Hepatocyte (in vitro differentiated cells): Measurements from ENCODE around the gene SERPINE1. TPM values are rescaled to one million over a fixed set of nuclear protein-coding genes. Genes with fewer than 3 reads are reported as not detected.

Source experiments
- DNase-seq: peaks from one replicate; pipeline ENCODE4 v3.0.0-alpha.2; 2016; ENCODE audit warnings: low spot score
- H2AFZ ChIP-seq: fragments of 200-600 bp; sonication (generic); 2 replicates; pipeline ENCODE4 v1.6.0; 2016; ENCODE audit warnings: antibody characterized with exemption, mild to moderate bottlenecking
- H3K27ac ChIP-seq: fragments of 200-600 bp; sonication (generic); 2 replicates; pipeline ENCODE4 v1.5.1; 2016; ENCODE audit warnings: mild to moderate bottlenecking
- H3K27me3 ChIP-seq: fragments of 200-600 bp; sonication (generic); 2 replicates; pipeline ENCODE4 v1.6.1; 2016
- H3K36me3 ChIP-seq: fragments of 200-600 bp; sonication (generic); replicated peaks from 2 replicates; pipeline ENCODE4 v1.5.1; 2016; ENCODE audit warnings: low read depth; ENCODE audit not compliant: insufficient read depth
- H3K4me1 ChIP-seq: fragments of 200-600 bp; sonication (generic); 2 replicates; pipeline ENCODE4 v1.5.1; 2016; ENCODE audit warnings: mild to moderate bottlenecking, moderate library complexity; ENCODE audit not compliant: insufficient read depth
- H3K4me2 ChIP-seq: fragments of 200-600 bp; sonication (generic); 2 replicates; pipeline ENCODE4 v1.6.0; 2016
- H3K4me3 ChIP-seq: fragments of 200-600 bp; sonication (generic); 2 replicates; pipeline ENCODE4 v1.5.1; 2016; ENCODE audit warnings: mild to moderate bottlenecking
- H3K79me2 ChIP-seq: fragments of 200-600 bp; sonication (generic); 2 replicates; pipeline ENCODE4 v1.6.0; 2017; ENCODE audit warnings: mild to moderate bottlenecking
- H3K9me2 ChIP-seq: fragments of 200-600 bp; sonication (generic); replicated peaks from 2 replicates; pipeline ENCODE4 v1.6.0; 2017; ENCODE audit warnings: mild to moderate bottlenecking; ENCODE audit not compliant: insufficient read depth
- H3K9me3 ChIP-seq: fragments of 200-600 bp; sonication (generic); 2 replicates; pipeline ENCODE4 v1.5.1; 2016; ENCODE audit warnings: low read depth, mild to moderate bottlenecking
- H4K20me1 ChIP-seq: fragments of 200-600 bp; sonication (generic); 2 replicates; pipeline ENCODE4 v1.6.0; 2016; ENCODE audit warnings: mild to moderate bottlenecking; ENCODE audit not compliant: insufficient read depth, poor library complexity, severe bottlenecking
- EZH2 ChIP-seq: fragments of 200-600 bp; sonication (generic); IDR thresholded peaks from 2 replicates; pipeline ENCODE4 v1.6.1; 2016; ENCODE audit warnings: antibody characterized with exemption, mild to moderate bottlenecking, borderline replicate concordance
- EZH2phosphoT487 ChIP-seq: fragments of 200-600 bp; sonication (generic); IDR thresholded peaks from one replicate; pipeline ENCODE4 v1.6.1; 2018; ENCODE audit warnings: antibody characterized with exemption, mild to moderate bottlenecking, low read depth, moderate library complexity; ENCODE audit not compliant: unreplicated experiment, severe bottlenecking
- WGBS: methylation state at CpG from one replicate; pipeline ENCODE4 v1.1.6; 2016; ENCODE audit warnings: low lambda C conversion rate; ENCODE audit errors: missing lambda C conversion rate; 5-methylcytosine and 5-hydroxymethylcytosine counted together
- polyA plus RNA-seq: library from polyadenylated mRNA; unstranded; fragments of >200 nt; fragmentation: Nextera tagmentation; extraction: Ambion mirVana; gene quantifications from 2 replicates; pipeline ENCODE4 v1.2.1, GENCODE V29; 2016
- total RNA-seq: library from RNA; depleted of rRNA; stranded (reverse); fragments of >200 nt; gene quantifications from 2 replicates; pipeline ENCODE4 v1.2.3, GENCODE V29; 2014
- TF ChIP-seq, protein P1 (sequence below): fragments of 200-600 bp; sonication (generic); IDR thresholded peaks from 2 replicates; pipeline ENCODE4 v1.5.1; 2016; ENCODE audit warnings: antibody characterized with exemption, mild to moderate bottlenecking; ENCODE audit not compliant: poor library complexity

Gene SERPINE1
- total and polyA plus RNA-seq, 2 experiments from 2014 or later: 98.2 to 185 TPM

- peak overlapping the region; percentile 74 for H3K4me2 ChIP-seq
- no peak overlapping the region for H2AFZ ChIP-seq
- TF ChIP-seq EZH2phosphoT487 (no peak), EZH2 (peak; percentile 82)
- no peak overlapping the region for H3K27ac ChIP-seq
- no peaks in the 10 kb centered on the region for H3K9me3 ChIP-seq
- peak; percentile 79 for DNase-seq
- H3K36me3 ChIP-seq: no peaks in the 10 kb centered on the region
- H3K79me2 ChIP-seq: no peaks in the 10 kb centered on the region
- peaks cover 22% of the 10 kb centered on the region for H3K4me1 ChIP-seq
- peaks cover 12% of the 10 kb centered on the region for H4K20me1 ChIP-seq
- H3K27me3 ChIP-seq: peaks cover 63% of the 10 kb centered on the region
- WGBS: 3% methylated on average over 71 of the region's 75 CpGs
- H3K4me3 ChIP-seq: no peak overlapping the region
- no peaks in the 10 kb centered on the region for H3K9me2 ChIP-seq
Observed at GRCh38 chr7:101164071-101164840, 37.4 kb downstream of the SERPINE1 start.

DNA sequence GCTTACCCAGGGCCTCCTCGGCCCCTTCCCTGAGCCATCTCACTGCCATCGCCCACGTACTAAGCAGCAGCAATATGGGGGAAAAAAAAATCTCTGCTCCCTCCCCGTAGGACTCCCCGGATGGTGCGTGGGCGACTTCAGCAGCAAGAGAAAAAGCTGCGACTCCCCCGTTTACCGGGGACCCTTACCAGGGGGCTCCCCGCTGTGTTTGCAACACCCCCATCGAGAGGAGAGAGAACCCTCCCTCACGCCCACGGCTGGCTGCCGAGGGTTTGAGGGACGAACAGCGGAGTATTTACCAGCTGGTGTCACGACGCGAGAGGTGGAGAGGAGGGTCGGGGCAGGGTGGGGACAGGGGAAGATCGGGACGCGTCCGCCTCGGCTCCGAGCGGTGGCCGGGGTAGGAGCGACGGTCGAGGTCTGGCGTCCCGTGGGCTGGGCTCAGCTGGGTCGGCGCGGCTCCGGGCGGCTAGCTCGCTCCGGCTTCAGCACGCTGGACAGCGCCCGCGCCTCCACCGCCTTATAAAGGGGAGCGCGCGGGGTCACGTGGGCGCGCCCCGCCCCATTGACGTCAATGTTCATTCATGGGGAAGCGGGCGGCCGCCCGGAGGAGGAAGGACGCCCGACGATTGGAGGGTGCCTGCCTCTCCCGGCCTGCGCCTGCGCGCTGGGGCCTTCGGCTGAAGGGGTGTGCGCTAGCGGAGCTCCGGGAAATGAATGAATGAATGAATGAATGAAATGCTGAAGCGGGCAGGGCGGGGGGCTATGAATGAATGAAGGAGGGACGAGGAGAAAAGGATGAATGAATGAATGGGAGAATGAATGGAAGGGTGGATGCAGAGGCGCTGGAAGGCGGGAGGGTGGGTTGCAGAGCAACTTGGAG, 38.4 kb downstream of the SERPINE1 start, which contains the start of gene VGF:
TSS of gene VGF (minus strand) at position 495 of the 883 bp plus-strand sequence. CDS start 726 bp downstream, outside the sequence.
- Histone ChIP-seq H3K27me3 (peaks cover 74% of the 10 kb centered on the region), H2AFZ (no peak within 1 kb of the TSS)
- 3% methylated on average over 51 of the region's 74 CpGs for WGBS

GRCh38 chr7:101165958-101166647, 39.2 kb downstream of the SERPINE1 start:
- no peaks in the 10 kb centered on the region for H3K79me2 ChIP-seq
- peaks cover 12% of the 10 kb centered on the region for H4K20me1 ChIP-seq
- DNase-seq: no peak
- H3K27ac ChIP-seq: no peak overlapping the region
- H2AFZ ChIP-seq: no peak overlapping the region
- no peaks in the 10 kb centered on the region for H3K9me2 ChIP-seq
- peak overlapping the region; percentile 74 for H3K4me2 ChIP-seq
- H3K36me3 ChIP-seq: no peaks in the 10 kb centered on the region
- H3K9me3 ChIP-seq: no peaks in the 10 kb centered on the region
- H3K4me3 ChIP-seq: peak overlapping the region; percentile 1
- WGBS: 3% methylated on average over 27 of the region's 38 CpGs
- peaks cover 25% of the 10 kb centered on the region for H3K4me1 ChIP-seq
- TF ChIP-seq, protein P1, sequence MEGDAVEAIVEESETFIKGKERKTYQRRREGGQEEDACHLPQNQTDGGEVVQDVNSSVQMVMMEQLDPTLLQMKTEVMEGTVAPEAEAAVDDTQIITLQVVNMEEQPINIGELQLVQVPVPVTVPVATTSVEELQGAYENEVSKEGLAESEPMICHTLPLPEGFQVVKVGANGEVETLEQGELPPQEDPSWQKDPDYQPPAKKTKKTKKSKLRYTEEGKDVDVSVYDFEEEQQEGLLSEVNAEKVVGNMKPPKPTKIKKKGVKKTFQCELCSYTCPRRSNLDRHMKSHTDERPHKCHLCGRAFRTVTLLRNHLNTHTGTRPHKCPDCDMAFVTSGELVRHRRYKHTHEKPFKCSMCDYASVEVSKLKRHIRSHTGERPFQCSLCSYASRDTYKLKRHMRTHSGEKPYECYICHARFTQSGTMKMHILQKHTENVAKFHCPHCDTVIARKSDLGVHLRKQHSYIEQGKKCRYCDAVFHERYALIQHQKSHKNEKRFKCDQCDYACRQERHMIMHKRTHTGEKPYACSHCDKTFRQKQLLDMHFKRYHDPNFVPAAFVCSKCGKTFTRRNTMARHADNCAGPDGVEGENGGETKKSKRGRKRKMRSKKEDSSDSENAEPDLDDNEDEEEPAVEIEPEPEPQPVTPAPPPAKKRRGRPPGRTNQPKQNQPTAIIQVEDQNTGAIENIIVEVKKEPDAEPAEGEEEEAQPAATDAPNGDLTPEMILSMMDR: no peak
- no peak for TF ChIP-seq EZH2phosphoT487
- TF ChIP-seq EZH2: peak; percentile 52
- H3K27me3 ChIP-seq: peaks cover 82% of the 10 kb centered on the region

More for the DNA sequence above, 38.4 kb downstream of the SERPINE1 start, which contains the start of gene VGF:
- H3K9me3 ChIP-seq: no peaks in the 10 kb centered on the region
- H3K9me2 ChIP-seq: no peaks in the 10 kb centered on the region
- no peaks in the 10 kb centered on the region for H3K36me3 ChIP-seq
- H3K4me2 ChIP-seq: peak within 1 kb of the TSS; percentile 74
- DNase-seq: peak; percentile 97
- TF ChIP-seq EZH2 (no peak), EZH2phosphoT487 (no peak)
- TF ChIP-seq, protein P1: no peak
- no peaks in the 10 kb centered on the region for H3K79me2 ChIP-seq
- H3K4me1 ChIP-seq: peaks cover 25% of the 10 kb centered on the region
- peaks cover 12% of the 10 kb centered on the region for H4K20me1 ChIP-seq
- H3K4me3 ChIP-seq: peak within 1 kb of the TSS; percentile 1
- no peak within 1 kb of the TSS for H3K27ac ChIP-seq
